HEK293 (cell line): ENCODE data around the gene CD300LB.

Experiments
- CTCF ChIA-PET: fragments of 350-600 bp; formaldehyde crosslinking; extraction: SDS; loops from one replicate; lab custom pipeline; 2021; ENCODE audit warnings: antibody characterized with exemption; lab: Yijun Ruan, JAX
- POLR2A ChIA-PET: fragments of 300-600 bp; formaldehyde crosslinking; extraction: SDS; loops from one replicate; lab custom pipeline; 2020; ENCODE audit warnings: antibody characterized with exemption, inconsistent platforms; lab: Yijun Ruan, JAX
- H3K27ac ChIP-seq: fragments of 200-500 bp; sonication (Bioruptor generic); 2 replicates; pipeline ENCODE4 v1.5.1; 2014; ENCODE audit warnings: low read depth, low read length, control low read depth, inconsistent platforms; ENCODE audit errors: extremely low read depth
- H3K36me3 ChIP-seq, 2 experiments: fragments of 200-500 bp in 1 of 2; sonication (Bioruptor generic) in 1 of 2; 1 replicate in 1 of 2; 2 replicates in 1 of 2; pipeline ENCODE4 v1.5.1; 2014 to 2017; ENCODE audit warnings: inconsistent platforms in 2 of 2, low read length in 2 of 2; ENCODE audit not compliant: control insufficient read depth in 2 of 2, insufficient read depth in 1 of 2
- H3K4me1 ChIP-seq: fragments of 200-500 bp; sonication (Bioruptor generic); 2 replicates; pipeline ENCODE4 v1.5.1; 2014; ENCODE audit warnings: mild to moderate bottlenecking, low read length, inconsistent platforms; ENCODE audit not compliant: control insufficient read depth, insufficient read depth
- H3K4me3 ChIP-seq: 2 replicates; pipeline ENCODE4 v1.5.1; 2011; ENCODE audit warnings: low read depth, mild to moderate bottlenecking, control low read depth, low read length, moderate library complexity
- H3K9me3 ChIP-seq: fragments of 200-500 bp; sonication (Bioruptor generic); 2 replicates; pipeline ENCODE4 v1.5.1; 2014; ENCODE audit warnings: low read depth, low read length, inconsistent platforms; ENCODE audit not compliant: control insufficient read depth, insufficient read depth
- BCL11A ChIP-seq: fragments of 450-650 bp; formaldehyde crosslinking; IDR thresholded peaks from 2 replicates; pipeline ENCODE4 v1.5.1; 2016; ENCODE audit warnings: low read depth, missing biosample characterization, missing genetic modification characterization
- GLI2 ChIP-seq: fragments of 450-650 bp; formaldehyde crosslinking; IDR thresholded peaks from 2 replicates; pipeline ENCODE4; 2017; ENCODE audit warnings: missing biosample characterization, missing genetic modification characterization, low read depth, borderline replicate concordance
- SCRT2 ChIP-seq: fragments of 450-650 bp; formaldehyde crosslinking; IDR thresholded peaks from 2 replicates; pipeline ENCODE4 v1.5.1; 2016; ENCODE audit warnings: missing biosample characterization, missing genetic modification characterization
- ZBTB8A ChIP-seq: fragments of 450-650 bp; formaldehyde crosslinking; IDR thresholded peaks from 2 replicates; pipeline ENCODE4 v1.5.1; 2016; ENCODE audit warnings: missing biosample characterization, missing genetic modification characterization
- ZFP3 ChIP-seq: fragments of 450-650 bp; formaldehyde crosslinking; IDR thresholded peaks from 2 replicates; pipeline ENCODE4 v1.5.1; 2016; ENCODE audit warnings: low read depth, missing biosample characterization, missing genetic modification characterization
- ZFP69B ChIP-seq: fragments of 450-650 bp; formaldehyde crosslinking; IDR thresholded peaks from 2 replicates; pipeline ENCODE4 v1.5.1; 2016; ENCODE audit warnings: missing biosample characterization, missing genetic modification characterization
- ZNF148 ChIP-seq: fragments of 450-650 bp; formaldehyde crosslinking; IDR thresholded peaks from 2 replicates; pipeline ENCODE4 v1.5.0; 2017; ENCODE audit warnings: missing biosample characterization, missing genetic modification characterization, borderline replicate concordance
- ZNF211 ChIP-seq: fragments of 450-650 bp; formaldehyde crosslinking; IDR thresholded peaks from 2 replicates; pipeline ENCODE4 v1.5.1; 2016; ENCODE audit warnings: low read depth, missing biosample characterization, missing genetic modification characterization
- ZNF341 ChIP-seq: fragments of 450-650 bp; formaldehyde crosslinking; IDR thresholded peaks from 2 replicates; pipeline ENCODE4; 2016; ENCODE audit warnings: low read depth, missing biosample characterization, missing genetic modification characterization
- ZNF488 ChIP-seq: fragments of 450-650 bp; formaldehyde crosslinking; IDR thresholded peaks from 2 replicates; pipeline ENCODE4 v1.5.1; 2016; ENCODE audit warnings: missing biosample characterization, missing genetic modification characterization
- ZNF585B ChIP-seq: fragments of 450-650 bp; formaldehyde crosslinking; IDR thresholded peaks from 2 replicates; pipeline ENCODE4 v1.5.1; 2016; ENCODE audit warnings: missing biosample characterization, missing genetic modification characterization
- ZNF670 ChIP-seq: fragments of 450-650 bp; formaldehyde crosslinking; IDR thresholded peaks from 2 replicates; pipeline ENCODE4 v1.5.1; 2016; ENCODE audit warnings: missing biosample characterization, missing genetic modification characterization, low read depth
- ZNF677 ChIP-seq: fragments of 450-650 bp; IDR thresholded peaks from 2 replicates; pipeline ENCODE4 v1.5.0; 2018; ENCODE audit warnings: missing biosample characterization, mild to moderate bottlenecking, missing genetic modification characterization, moderate library complexity
- ZNF792 ChIP-seq: fragments of 450-650 bp; formaldehyde crosslinking; IDR thresholded peaks from 2 replicates; pipeline ENCODE4 v1.5.1; 2016; ENCODE audit warnings: missing biosample characterization, missing genetic modification characterization
- ZNF843 ChIP-seq: fragments of 450-650 bp; formaldehyde crosslinking; IDR thresholded peaks from 2 replicates; pipeline ENCODE4 v1.5.1; 2016; ENCODE audit warnings: missing biosample characterization, missing genetic modification characterization
- ZXDB ChIP-seq: fragments of 450-650 bp; formaldehyde crosslinking; IDR thresholded peaks from 2 replicates; pipeline ENCODE4 v1.5.1; 2016; ENCODE audit warnings: missing biosample characterization, missing genetic modification characterization
- TF ChIP-seq, protein P1 (sequence below): fragments of 450-650 bp; formaldehyde crosslinking; IDR thresholded peaks from 2 replicates; pipeline ENCODE4 v1.5.1; 2017; ENCODE audit warnings: missing biosample characterization, missing genetic modification characterization
- TF ChIP-seq, protein P2 (sequence below): fragments of 450-650 bp; formaldehyde crosslinking; IDR thresholded peaks from 2 replicates; pipeline ENCODE4 v1.5.1; 2017; ENCODE audit warnings: missing biosample characterization, mild to moderate bottlenecking, missing genetic modification characterization, moderate library complexity
- TF ChIP-seq, protein P3 (sequence below): fragments of 450-650 bp; formaldehyde crosslinking; IDR thresholded peaks from 2 replicates; pipeline ENCODE4 v1.5.1; 2016; ENCODE audit warnings: missing biosample characterization, missing genetic modification characterization
- TF ChIP-seq, protein P4 (sequence below): fragments of 450-650 bp; formaldehyde crosslinking; IDR thresholded peaks from 2 replicates; pipeline ENCODE4 v1.5.1; 2016; ENCODE audit warnings: missing biosample characterization, missing genetic modification characterization

The CD300LB gene

DNA sequence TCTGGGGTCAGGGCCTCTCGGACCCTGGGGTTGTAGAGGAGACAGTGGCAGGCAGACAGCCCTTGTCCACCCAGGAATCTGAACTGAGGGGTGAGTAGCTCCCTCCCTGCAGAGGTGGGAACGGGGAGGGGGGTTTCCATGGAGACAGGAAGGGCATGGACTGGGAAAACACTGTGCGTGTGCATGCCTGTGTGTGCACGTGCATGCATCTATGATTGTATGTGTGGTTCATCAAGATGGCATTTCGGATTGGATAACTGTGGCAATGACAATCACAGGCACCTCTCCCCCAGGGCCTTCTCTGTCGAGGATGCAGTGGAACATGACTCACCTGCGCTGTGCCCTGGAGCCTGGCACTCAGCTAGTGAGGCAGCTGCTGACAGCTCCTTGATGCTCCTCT is 20.8 kb upstream of the CD300LB start:
- TF ChIP-seq ZFP69B (tag by site-specific recombination), result no peak
- 0 out of 2 replicates have a peak, but pooled peaks have one; percentile 14 for TF ChIP-seq ZNF341
- Histone ChIP-seq H3K36me3 (no peaks in the 10 kb centered on the region), H3K9me3 (no peaks in the 10 kb centered on the region), H3K27ac (no peak overlapping the region), H3K4me1 (no peaks in the 10 kb centered on the region), H3K4me3 (no peak overlapping the region)
- ChIA-PET CTCF (interaction anchor here (0.6 to 6.9 kb wide), 4 partner anchors 12 to 51 kb away, joined by 3 to 43 read pairs (median 3); partner anchors contain the start of gene CD300H), POLR2A (no interaction called here)

GRCh38 chr17:74550602-74551001 is 19.3 kb upstream of the CD300LB start:
- no peaks in the 10 kb centered on the region for H3K36me3 ChIP-seq
- TF ChIP-seq, protein P1, sequence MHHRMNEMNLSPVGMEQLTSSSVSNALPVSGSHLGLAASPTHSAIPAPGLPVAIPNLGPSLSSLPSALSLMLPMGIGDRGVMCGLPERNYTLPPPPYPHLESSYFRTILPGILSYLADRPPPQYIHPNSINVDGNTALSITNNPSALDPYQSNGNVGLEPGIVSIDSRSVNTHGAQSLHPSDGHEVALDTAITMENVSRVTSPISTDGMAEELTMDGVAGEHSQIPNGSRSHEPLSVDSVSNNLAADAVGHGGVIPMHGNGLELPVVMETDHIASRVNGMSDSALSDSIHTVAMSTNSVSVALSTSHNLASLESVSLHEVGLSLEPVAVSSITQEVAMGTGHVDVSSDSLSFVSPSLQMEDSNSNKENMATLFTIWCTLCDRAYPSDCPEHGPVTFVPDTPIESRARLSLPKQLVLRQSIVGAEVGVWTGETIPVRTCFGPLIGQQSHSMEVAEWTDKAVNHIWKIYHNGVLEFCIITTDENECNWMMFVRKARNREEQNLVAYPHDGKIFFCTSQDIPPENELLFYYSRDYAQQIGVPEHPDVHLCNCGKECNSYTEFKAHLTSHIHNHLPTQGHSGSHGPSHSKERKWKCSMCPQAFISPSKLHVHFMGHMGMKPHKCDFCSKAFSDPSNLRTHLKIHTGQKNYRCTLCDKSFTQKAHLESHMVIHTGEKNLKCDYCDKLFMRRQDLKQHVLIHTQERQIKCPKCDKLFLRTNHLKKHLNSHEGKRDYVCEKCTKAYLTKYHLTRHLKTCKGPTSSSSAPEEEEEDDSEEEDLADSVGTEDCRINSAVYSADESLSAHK (tag by site-specific recombination), result no peak
- TF ChIP-seq ZNF843 (tag by site-specific recombination) (no peak), ZFP3 (tag by site-specific recombination) (no peak), ZNF585B (tag by site-specific recombination) (no peak), ZNF211 (no peak), ZXDB (no peak), ZBTB8A (no peak), BCL11A (tag by site-specific recombination) (no peak), ZNF488 (no peak), SCRT2 (no peak)
- TF ChIP-seq, protein P2, sequence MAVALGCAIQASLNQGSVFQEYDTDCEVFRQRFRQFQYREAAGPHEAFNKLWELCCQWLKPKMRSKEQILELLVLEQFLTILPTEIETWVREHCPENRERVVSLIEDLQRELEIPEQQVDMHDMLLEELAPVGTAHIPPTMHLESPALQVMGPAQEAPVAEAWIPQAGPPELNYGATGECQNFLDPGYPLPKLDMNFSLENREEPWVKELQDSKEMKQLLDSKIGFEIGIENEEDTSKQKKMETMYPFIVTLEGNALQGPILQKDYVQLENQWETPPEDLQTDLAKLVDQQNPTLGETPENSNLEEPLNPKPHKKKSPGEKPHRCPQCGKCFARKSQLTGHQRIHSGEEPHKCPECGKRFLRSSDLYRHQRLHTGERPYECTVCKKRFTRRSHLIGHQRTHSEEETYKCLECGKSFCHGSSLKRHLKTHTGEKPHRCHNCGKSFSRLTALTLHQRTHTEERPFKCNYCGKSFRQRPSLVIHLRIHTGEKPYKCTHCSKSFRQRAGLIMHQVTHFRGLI (tag by site-specific recombination), result no peak
- TF ChIP-seq, protein P3, sequence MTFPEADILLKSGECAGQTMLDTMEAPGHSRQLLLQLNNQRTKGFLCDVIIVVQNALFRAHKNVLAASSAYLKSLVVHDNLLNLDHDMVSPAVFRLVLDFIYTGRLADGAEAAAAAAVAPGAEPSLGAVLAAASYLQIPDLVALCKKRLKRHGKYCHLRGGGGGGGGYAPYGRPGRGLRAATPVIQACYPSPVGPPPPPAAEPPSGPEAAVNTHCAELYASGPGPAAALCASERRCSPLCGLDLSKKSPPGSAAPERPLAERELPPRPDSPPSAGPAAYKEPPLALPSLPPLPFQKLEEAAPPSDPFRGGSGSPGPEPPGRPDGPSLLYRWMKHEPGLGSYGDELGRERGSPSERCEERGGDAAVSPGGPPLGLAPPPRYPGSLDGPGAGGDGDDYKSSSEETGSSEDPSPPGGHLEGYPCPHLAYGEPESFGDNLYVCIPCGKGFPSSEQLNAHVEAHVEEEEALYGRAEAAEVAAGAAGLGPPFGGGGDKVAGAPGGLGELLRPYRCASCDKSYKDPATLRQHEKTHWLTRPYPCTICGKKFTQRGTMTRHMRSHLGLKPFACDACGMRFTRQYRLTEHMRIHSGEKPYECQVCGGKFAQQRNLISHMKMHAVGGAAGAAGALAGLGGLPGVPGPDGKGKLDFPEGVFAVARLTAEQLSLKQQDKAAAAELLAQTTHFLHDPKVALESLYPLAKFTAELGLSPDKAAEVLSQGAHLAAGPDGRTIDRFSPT (tag by site-specific recombination), result no peak
- TF ChIP-seq, all 188 proteins: peak for 0
- Histone ChIP-seq H3K4me1 (no peaks in the 10 kb centered on the region), H3K9me3 (no peaks in the 10 kb centered on the region), H3K4me3 (no peak overlapping the region), H3K27ac (no peak overlapping the region)
- CTCF ChIA-PET, result interaction anchor here (0.6 kb wide), 1 partner anchor 15 kb away, joined by 3 read pairs; no protein-coding TSS in a partner anchor
- POLR2A ChIA-PET, result no interaction called here

GRCh38 chr17:74549343-74549742 is 18.1 kb upstream of the CD300LB start:
- no peak overlapping the region for H3K4me3 ChIP-seq
- CTCF ChIA-PET, result interaction anchor here (0.6 to 1.1 kb wide), 2 partner anchors 17 to 121 kb away, joined by 3 to 5 read pairs; no protein-coding TSS in a partner anchor
- POLR2A ChIA-PET, result no interaction called here
- TF ChIP-seq, protein P4, sequence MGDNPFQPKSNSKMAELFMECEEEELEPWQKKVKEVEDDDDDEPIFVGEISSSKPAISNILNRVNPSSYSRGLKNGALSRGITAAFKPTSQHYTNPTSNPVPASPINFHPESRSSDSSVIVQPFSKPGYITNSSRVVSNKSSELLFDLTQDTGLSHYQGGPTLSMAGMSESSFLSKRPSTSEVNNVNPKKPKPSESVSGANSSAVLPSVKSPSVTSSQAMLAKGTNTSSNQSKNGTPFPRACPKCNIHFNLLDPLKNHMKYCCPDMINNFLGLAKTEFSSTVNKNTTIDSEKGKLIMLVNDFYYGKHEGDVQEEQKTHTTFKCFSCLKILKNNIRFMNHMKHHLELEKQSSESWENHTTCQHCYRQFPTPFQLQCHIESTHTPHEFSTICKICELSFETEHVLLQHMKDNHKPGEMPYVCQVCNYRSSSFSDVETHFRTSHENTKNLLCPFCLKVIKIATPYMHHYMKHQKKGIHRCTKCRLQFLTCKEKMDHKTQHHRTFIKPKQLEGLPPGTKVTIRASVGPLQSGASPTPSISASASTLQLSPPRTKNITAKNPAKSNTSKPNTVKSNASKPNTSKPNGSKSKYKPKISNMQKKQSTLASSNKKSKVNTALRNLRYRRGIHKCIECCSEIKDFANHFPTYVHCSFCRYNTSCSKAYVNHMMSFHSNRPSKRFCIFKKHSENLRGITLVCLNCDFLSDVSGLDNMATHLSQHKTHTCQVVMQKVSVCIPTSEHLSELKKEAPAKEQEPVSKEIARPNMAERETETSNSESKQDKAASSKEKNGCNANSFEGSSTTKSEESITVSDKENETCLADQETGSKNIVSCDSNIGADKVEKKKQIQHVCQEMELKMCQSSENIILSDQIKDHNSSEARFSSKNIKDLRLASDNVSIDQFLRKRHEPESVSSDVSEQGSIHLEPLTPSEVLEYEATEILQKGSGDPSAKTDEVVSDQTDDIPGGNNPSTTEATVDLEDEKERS (tag by site-specific recombination), result no peak
- TF ChIP-seq GLI2 (tag by site-specific recombination) (no peak), ZNF148 (tag by site-specific recombination) (no peak), ZNF792 (no peak), ZNF670 (tag by site-specific recombination) (no peak), ZNF677 (tag by site-specific recombination) (no peak)

More at GRCh38 chr17:74549343-74549742, 18.1 kb upstream of the CD300LB start:
- H3K36me3 ChIP-seq, result no peaks in the 10 kb centered on the region
- no peaks in the 10 kb centered on the region for H3K4me1 ChIP-seq
- H3K27ac ChIP-seq, result no peak overlapping the region
- H3K9me3 ChIP-seq, result no peaks in the 10 kb centered on the region
